Common myeloid progenitor, CD34-positive (primary cell): Measurements from ENCODE around the gene SMTNL2.
A peak's percentile ranks its signal among the peaks of the same experiment; 100 is the strongest.

ENCODE experiments used
- CTCF ChIA-PET: fragments of 350-600 bp; sonication (Branson Sonifier 250); formaldehyde crosslinking; loops from one replicate; lab custom pipeline; 2021; ENCODE audit warnings: antibody characterized with exemption; lab: Charles Lee
- POLR2A ChIA-PET: fragments of 350-600 bp; sonication (Branson Sonifier 250); formaldehyde crosslinking; loops from one replicate; lab custom pipeline; 2021; ENCODE audit warnings: antibody characterized with exemption; lab: Charles Lee
- DNase-seq, 3 donors: peaks; one replicate each; pipeline versions ENCODE4 v3.0.0 to v3.0.0-alpha.2; 2013
- H3K27ac ChIP-seq, 2 experiments: 1 replicate in 1 of 2; 2 replicates in 1 of 2; pipeline ENCODE4 v1.7.0; 2013; ENCODE audit warnings: inconsistent platforms in 2 of 2, low read length in 2 of 2, mild to moderate bottlenecking in 2 of 2, low read depth in 1 of 2, moderate library complexity in 1 of 2; ENCODE audit not compliant: severe bottlenecking in 2 of 2, insufficient read depth in 1 of 2, poor library complexity in 1 of 2
- H3K27me3 ChIP-seq, 5 experiments: replicated peaks in 2 of 5; 1 replicate in 3 of 5; 2 replicates in 2 of 5; pipeline versions ENCODE4 v1.6.1 to v1.7.0; 2013; ENCODE audit warnings: low read length in 4 of 5, mild to moderate bottlenecking in 2 of 5, moderate library complexity in 2 of 5, inconsistent platforms in 1 of 5; ENCODE audit not compliant: insufficient read depth in 5 of 5, control insufficient read depth in 4 of 5
- H3K36me3 ChIP-seq, 4 experiments: 1 replicate in 2 of 4; 2 replicates in 2 of 4; pipeline versions ENCODE4 v1.6.1 to v1.7.0; 2013; ENCODE audit warnings: low read length in 3 of 4, control low read depth in 1 of 4, mild to moderate bottlenecking in 1 of 4; ENCODE audit not compliant: control insufficient read depth in 4 of 4, insufficient read depth in 4 of 4
- H3K4me1 ChIP-seq, 4 experiments: 1 replicate in 3 of 4; 2 replicates in 1 of 4; pipeline versions ENCODE4 v1.6.1 to v1.7.1; 2013; ENCODE audit warnings: low read length in 3 of 4, mild to moderate bottlenecking in 3 of 4, control low read depth in 1 of 4, inconsistent platforms in 1 of 4, moderate library complexity in 1 of 4; ENCODE audit not compliant: control insufficient read depth in 4 of 4, insufficient read depth in 4 of 4; ENCODE audit errors: control extremely low read depth in 1 of 4
- H3K4me3 ChIP-seq, 7 experiments: 1 replicate in 4 of 7; 2 replicates in 3 of 7; pipeline versions ENCODE4 v1.5.1 to v1.7.0; 2013; ENCODE audit warnings: mild to moderate bottlenecking in 7 of 7, low read length in 6 of 7, moderate library complexity in 6 of 7, inconsistent platforms in 2 of 7, low read depth in 2 of 7, control low read depth in 1 of 7; ENCODE audit not compliant: insufficient read depth in 4 of 7, control insufficient read depth in 1 of 7; ENCODE audit errors: extremely low read depth in 1 of 7
- H3K9me3 ChIP-seq, 5 experiments: 1 replicate in 4 of 5; 2 replicates in 1 of 5; pipeline versions ENCODE4 v1.6.1 to v1.7.1; 2013; ENCODE audit warnings: low read length in 4 of 5, mild to moderate bottlenecking in 2 of 5, inconsistent platforms in 1 of 5, low read depth in 1 of 5, moderate library complexity in 1 of 5; ENCODE audit not compliant: control insufficient read depth in 4 of 5, insufficient read depth in 2 of 5; ENCODE audit errors: control extremely low read depth in 1 of 5
- WGBS: methylation state at CpG from one replicate; pipeline ENCODE4 v1.1.5; 2013; ENCODE audit not compliant: insufficient coverage; 5-methylcytosine and 5-hydroxymethylcytosine counted together

SMTNL2 gene

GRCh38 chr17:4537451-4538235 is 46.7 kb upstream of the SMTNL2 start:
- CTCF ChIA-PET: interaction anchor here (0.6 to 3.5 kb wide), 15 partner anchors 8 to 322 kb away, joined by 3 to 18 read pairs (median 3); partner anchors contain the start of gene SPNS3
- H3K4me3 ChIP-seq: no peak overlapping the region
- POLR2A ChIA-PET: interaction anchor here (1.1 kb wide), 1 partner anchor 37 kb away, joined by 4 read pairs; no protein-coding TSS in a partner anchor
- peaks cover 0 to 68% (median 32%) of the 10 kb centered on the region in 4 experiments for H3K4me1 ChIP-seq
- H3K9me3 ChIP-seq: no peaks in the 10 kb centered on the region
- H3K27ac ChIP-seq: no peak overlapping the region
- DNase-seq: no peak
- WGBS: 80% methylated on average over 16 of the region's 19 CpGs
- no peaks in the 10 kb centered on the region for H3K27me3 ChIP-seq
- H3K36me3 ChIP-seq: peaks cover 11 to 90% (median 46%) of the 10 kb centered on the region in 4 experiments

DNA sequence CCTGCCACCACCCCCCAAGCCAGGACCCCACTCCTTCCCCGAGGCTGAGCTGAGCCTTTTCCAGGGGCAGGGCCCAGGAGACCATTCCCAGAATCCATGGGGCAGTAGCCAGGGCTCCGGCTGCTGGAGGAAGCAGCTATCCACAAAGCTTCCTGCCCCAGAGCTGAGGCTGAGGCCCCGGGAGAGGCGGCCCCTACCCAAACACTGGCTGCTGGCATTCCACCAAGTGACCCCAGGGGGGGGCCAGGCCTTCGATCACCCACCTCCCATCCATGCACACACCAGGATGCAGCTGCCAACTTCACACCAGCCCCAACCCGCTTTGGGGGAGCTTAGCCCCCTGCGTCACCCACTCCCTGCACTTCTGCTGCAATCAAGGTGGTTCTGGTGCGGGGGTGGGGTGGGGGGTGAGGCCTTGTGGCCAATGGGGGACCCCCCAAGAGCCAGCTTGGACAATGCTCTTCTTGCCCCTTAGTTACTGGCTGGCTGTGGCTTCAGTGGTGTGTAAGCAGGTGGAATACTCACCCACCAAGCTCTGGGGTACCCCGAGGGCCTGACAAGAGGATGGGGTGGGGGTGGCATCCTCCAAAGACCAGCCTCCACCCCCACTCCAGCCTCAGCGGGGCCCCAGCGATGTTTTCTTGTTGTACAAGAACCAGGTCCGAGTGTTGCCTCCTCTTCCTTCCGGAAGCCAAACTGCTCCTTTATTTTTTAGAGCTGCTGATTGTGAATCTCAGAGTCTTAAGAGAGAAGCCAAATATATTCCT is 45.9 kb upstream of the SMTNL2 start:
- ChIA-PET CTCF (interaction anchor here (0.6 to 3.5 kb wide), 12 partner anchors 9 to 323 kb away, joined by 3 to 18 read pairs (median 3); partner anchors contain the start of gene SPNS3), POLR2A (interaction anchor here (1.1 kb wide), 1 partner anchor 38 kb away, joined by 4 read pairs; no protein-coding TSS in a partner anchor)
- peaks cover 0 to 60% (median 28%) of the 10 kb centered on the region in 4 experiments for H3K4me1 ChIP-seq
- no peaks in the 10 kb centered on the region for H3K9me3 ChIP-seq
- no peaks in the 10 kb centered on the region for H3K27me3 ChIP-seq
- H3K4me3 ChIP-seq: no peak overlapping the region
- peak in 1 of 3 donors; percentile 24 for DNase-seq
- WGBS: 55% methylated on average over 6 of the region's 13 CpGs
- H3K36me3 ChIP-seq: peaks cover 8 to 91% (median 46%) of the 10 kb centered on the region in 4 experiments
- no peak overlapping the region for H3K27ac ChIP-seq

DNA sequence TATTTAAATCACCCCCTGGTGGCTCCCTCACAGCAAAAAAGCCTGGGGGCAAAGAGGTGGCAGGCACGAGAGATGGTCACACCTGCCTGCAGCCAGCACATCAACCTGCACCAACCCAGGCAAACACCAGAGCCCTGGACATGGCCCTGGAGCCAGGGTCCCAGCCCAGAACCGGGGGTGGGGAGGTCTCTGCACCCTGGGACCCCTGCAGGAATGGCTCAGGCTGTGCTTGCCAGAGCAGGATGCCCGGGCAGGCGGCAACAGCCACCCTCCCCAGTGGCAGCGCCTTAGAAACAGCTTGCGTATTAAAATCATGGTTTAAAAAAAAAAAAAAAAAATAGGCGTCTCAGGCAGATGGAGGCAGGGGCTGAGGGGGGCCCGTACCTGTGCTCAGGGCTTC is 45.3 kb upstream of the SMTNL2 start:
- H3K4me1 ChIP-seq: peaks cover 0 to 54% (median 25%) of the 10 kb centered on the region in 4 experiments
- no peaks in the 10 kb centered on the region for H3K9me3 ChIP-seq
- no peak overlapping the region for H3K4me3 ChIP-seq
- peak in 1 of 3 donors; percentile 28 for DNase-seq
- no peaks in the 10 kb centered on the region for H3K27me3 ChIP-seq
- H3K36me3 ChIP-seq: peaks cover 8 to 93% (median 47%) of the 10 kb centered on the region in 4 experiments
- POLR2A ChIA-PET: interaction anchor here (1.1 kb wide), 1 partner anchor 39 kb away, joined by 4 read pairs; no protein-coding TSS in a partner anchor
- CTCF ChIA-PET: interaction anchor here (1.0 to 3.5 kb wide), 6 partner anchors 10 to 118 kb away, joined by 3 to 18 read pairs (median 5); partner anchors contain the start of gene SPNS3
- H3K27ac ChIP-seq: no peak overlapping the region
- 93% methylated on average over 2 of the region's 8 CpGs for WGBS

GRCh38 chr17:4539576-4540223 is 44.6 kb upstream of the SMTNL2 start:
- 95% methylated on average over 23 of the region's 26 CpGs for WGBS
- peaks cover 0 to 48% (median 23%) of the 10 kb centered on the region in 4 experiments for H3K4me1 ChIP-seq
- CTCF ChIA-PET: interaction anchor here (1.0 to 3.5 kb wide), 8 partner anchors 9 to 124 kb away, joined by 3 to 18 read pairs (median 6); partner anchors contain the start of genes GGT6 and MYBBP1A
- H3K9me3 ChIP-seq: no peaks in the 10 kb centered on the region
- H3K27ac ChIP-seq: no peak overlapping the region
- no peaks in the 10 kb centered on the region for H3K27me3 ChIP-seq
- POLR2A ChIA-PET: no interaction called here
- peaks cover 4 to 92% (median 45%) of the 10 kb centered on the region in 4 experiments for H3K36me3 ChIP-seq
- no peak overlapping the region for H3K4me3 ChIP-seq
- DNase-seq: no peak

DNA sequence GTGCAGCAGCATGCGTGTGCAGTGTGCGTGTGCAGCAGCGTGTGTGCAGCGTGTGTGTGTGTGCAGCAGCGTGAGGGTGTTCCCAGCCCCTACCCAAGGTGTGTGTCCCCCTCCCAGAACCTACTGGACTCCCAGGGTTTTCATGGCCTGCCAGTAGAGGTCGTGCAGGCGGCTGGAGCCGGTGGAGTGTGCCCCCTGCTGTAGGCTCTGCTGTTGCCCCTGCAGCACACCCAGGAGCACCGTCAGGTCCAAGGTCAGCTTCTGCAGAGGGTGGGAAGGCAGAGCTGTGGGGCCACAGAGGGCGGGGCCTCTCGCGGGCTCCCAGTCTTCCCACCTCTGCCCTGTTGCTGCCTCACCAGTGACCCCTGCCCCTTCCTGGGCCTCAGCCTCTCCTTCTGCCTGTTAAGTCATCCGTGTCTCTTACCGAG is 44.1 kb upstream of the SMTNL2 start:
- peak overlapping the region in 1 of 2 experiments; percentile 5 for H3K27ac ChIP-seq
- WGBS: 59% methylated on average over 13 of the region's 14 CpGs
- H3K4me3 ChIP-seq: no peak overlapping the region
- no peaks in the 10 kb centered on the region for H3K9me3 ChIP-seq
- peaks cover 4 to 93% (median 45%) of the 10 kb centered on the region in 4 experiments for H3K36me3 ChIP-seq
- ChIA-PET CTCF (interaction anchor here (1.0 to 4.5 kb wide), 14 partner anchors 13 to 124 kb away, joined by 3 to 19 read pairs (median 4); partner anchors contain the start of genes GGT6 and MYBBP1A), POLR2A (interaction anchor here (0.6 kb wide), 1 partner anchor 119 kb away, joined by 6 read pairs; no protein-coding TSS in a partner anchor)
- peaks cover 0 to 48% (median 23%) of the 10 kb centered on the region in 4 experiments for H3K4me1 ChIP-seq
- peak; percentile 49 to 57 (median 57) for DNase-seq
- H3K27me3 ChIP-seq: no peaks in the 10 kb centered on the region

DNA sequence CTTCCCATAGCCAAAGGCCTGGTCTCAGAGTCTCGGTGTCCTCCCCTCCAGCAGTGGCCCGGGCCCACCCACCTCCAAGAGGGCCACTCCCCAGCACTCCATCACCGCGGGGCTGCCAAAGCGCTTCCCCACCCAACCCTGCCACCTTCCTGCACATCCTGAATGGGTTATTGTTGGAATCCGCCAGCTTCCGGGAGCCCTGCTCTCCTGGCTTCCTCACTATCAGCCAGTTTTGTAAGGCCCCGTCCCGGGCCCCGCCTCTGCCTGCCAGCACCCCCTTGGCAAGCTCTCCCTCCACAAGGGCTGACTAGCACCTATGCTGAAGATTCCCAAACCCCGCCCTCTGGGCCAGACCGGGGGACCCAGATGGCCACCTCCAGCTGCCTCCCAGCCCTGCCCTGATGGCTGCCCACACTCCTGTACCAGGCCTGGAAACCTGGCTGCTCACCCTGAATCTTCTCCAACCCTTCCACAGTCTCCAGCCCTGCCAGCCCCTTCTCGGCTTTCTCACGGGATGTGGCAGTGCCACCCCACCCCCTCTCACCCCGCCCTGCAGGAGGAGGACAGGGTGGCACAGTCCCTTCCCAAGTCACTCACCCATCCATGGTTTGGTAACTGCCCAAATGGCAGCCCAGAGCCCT is 43.5 kb upstream of the SMTNL2 start:
- peaks cover 4 to 93% (median 46%) of the 10 kb centered on the region in 4 experiments for H3K36me3 ChIP-seq
- ChIA-PET CTCF (interaction anchor here (1.0 to 4.5 kb wide), 14 partner anchors 12 to 125 kb away, joined by 3 to 19 read pairs (median 4); partner anchors contain the start of genes GGT6 and MYBBP1A), POLR2A (interaction anchor here (0.6 kb wide), 1 partner anchor 118 kb away, joined by 6 read pairs; no protein-coding TSS in a partner anchor)
- no peaks in the 10 kb centered on the region for H3K27me3 ChIP-seq
- peak overlapping the region in 1 of 2 experiments; percentile 5 for H3K27ac ChIP-seq
- 47% methylated on average over 13 of the region's 15 CpGs for WGBS
- no peak overlapping the region for H3K4me3 ChIP-seq
- H3K4me1 ChIP-seq: peaks cover 0 to 47% (median 23%) of the 10 kb centered on the region in 4 experiments
- no peak for DNase-seq
- no peaks in the 10 kb centered on the region for H3K9me3 ChIP-seq
